ENCODE measurements around the gene GALM. TPM values are rescaled to one million over a fixed set of nuclear protein-coding genes. Genes with fewer than 3 reads are reported as not detected.
A peak's percentile ranks its signal among the peaks of the same experiment; 100 is the strongest.
"Not testable (repeated sequence)": the region's sequence is repeated elsewhere in the genome, so short reads cannot be mapped to it uniquely, and the experiment has no call there.

The GALM gene
- total RNA-seq, 2 experiments from 2014 or later, result 56.0 to 57.8 TPM

- intact Hi-C loops (cut with DNase I, micrococcal nuclease), result no loop called here
- peaks cover 66% of the 10 kb centered on the region for H3K4me1 Mint-ChIP-seq
- POLR2A ChIA-PET, result interaction anchor here (0.6 kb wide), 1 partner anchor 13 kb away, joined by 3 read pairs; no protein-coding TSS in a partner anchor
- H3K36me3 Mint-ChIP-seq (ENCODE audit: low read depth), result peaks cover 50% of the 10 kb centered on the region
- H3K4me3 Mint-ChIP-seq, result peak overlapping the region; percentile 61
- no peaks in the 10 kb centered on the region for H3K27me3 Mint-ChIP-seq
- ATAC-seq (no peak), DNase-seq (no peak)
- H3K9me3 Mint-ChIP-seq (ENCODE audit: low read depth), result peaks cover 3% of the 10 kb centered on the region
- CTCF ChIA-PET, result interaction anchor here (0.7 to 1.1 kb wide), 4 partner anchors 9 to 119 kb away, joined by 3 to 4 read pairs (median 3); no protein-coding TSS in a partner anchor
- peak overlapping the region; percentile 93 for H3K27ac Mint-ChIP-seq
Measured at GRCh38 chr2:38700881-38701458, 35.1 kb downstream of the GALM start.

- DNase-seq (no peak), ATAC-seq (no peak)
- Mint-ChIP-seq H3K27me3 (no peaks in the 10 kb centered on the region), H3K4me1 (peaks cover 65% of the 10 kb centered on the region), H3K36me3 (ENCODE audit: low read depth) (peaks cover 47% of the 10 kb centered on the region), H3K4me3 (no peak overlapping the region), H3K27ac (peak overlapping the region; percentile 80), H3K9me3 (ENCODE audit: low read depth) (peaks cover 3% of the 10 kb centered on the region)
- POLR2A ChIA-PET, result interaction anchor here (0.6 kb wide), 1 partner anchor 13 kb away, joined by 3 read pairs; no protein-coding TSS in a partner anchor
- CTCF ChIA-PET, result interaction anchor here (0.5 to 1.4 kb wide), 4 partner anchors 98 to 213 kb away, joined by 3 to 5 read pairs (median 3); no protein-coding TSS in a partner anchor
- intact Hi-C loops (cut with DNase I, micrococcal nuclease), result no loop called here
Measured at GRCh38 chr2:38701542-38701941, 35.6 kb downstream of the GALM start.

- Mint-ChIP-seq H3K27ac (peak overlapping the region; percentile 88), H3K9me3 (ENCODE audit: low read depth) (peaks cover 3% of the 10 kb centered on the region), H3K4me3 (no peak overlapping the region), H3K36me3 (ENCODE audit: low read depth) (peaks cover 43% of the 10 kb centered on the region), H3K4me1 (peaks cover 65% of the 10 kb centered on the region), H3K27me3 (no peaks in the 10 kb centered on the region)
- ChIA-PET POLR2A (interaction anchor here (0.6 kb wide), 2 partner anchors 8 to 21 kb away, joined by 3 read pairs; no protein-coding TSS in a partner anchor), CTCF (interaction anchor here (1.3 to 1.6 kb wide), 3 partner anchors 39 to 121 kb away, joined by 3 to 6 read pairs (median 5); no protein-coding TSS in a partner anchor)
- intact Hi-C loops (cut with DNase I, micrococcal nuclease), result no loop called here
- ATAC-seq, result no peak
- no peak for DNase-seq
Measured at GRCh38 chr2:38702413-38702812, 36.5 kb downstream of the GALM start.

- DNase-seq; intact Hi-C loops (cut with DNase I, micrococcal nuclease); H3K27me3 Mint-ChIP-seq; H3K4me3 Mint-ChIP-seq; H3K9me3 Mint-ChIP-seq (ENCODE audit: low read depth); POLR2A ChIA-PET: not testable (repeated sequence)
- Mint-ChIP-seq H3K4me1 (peaks cover 63% of the 10 kb centered on the region), H3K36me3 (ENCODE audit: low read depth) (peaks cover 41% of the 10 kb centered on the region), H3K27ac (peak overlapping the region; percentile 77)
- ATAC-seq, result peak; percentile 34
- CTCF ChIA-PET, result interaction anchor here (0.7 to 1.8 kb wide), 7 partner anchors 12 to 1277 kb away, joined by 3 to 8 read pairs (median 3); no protein-coding TSS in a partner anchor
Measured at GRCh38 chr2:38703336-38703735, 37.4 kb downstream of the GALM start.

GRCh38 chr2:38704664-38705063 is 38.8 kb downstream of the GALM start:
- POLR2A ChIA-PET, result no interaction called here
- Mint-ChIP-seq H3K9me3 (ENCODE audit: low read depth) (peaks cover 3% of the 10 kb centered on the region), H3K4me1 (peaks cover 71% of the 10 kb centered on the region), H3K36me3 (ENCODE audit: low read depth) (peaks cover 37% of the 10 kb centered on the region), H3K27ac (no peak overlapping the region), H3K4me3 (no peak overlapping the region), H3K27me3 (no peaks in the 10 kb centered on the region)
- no peak for ATAC-seq
- no peak for DNase-seq
- CTCF ChIA-PET, result interaction anchor here (0.9 to 1.8 kb wide), 3 partner anchors 9 to 123 kb away, joined by 4 to 8 read pairs (median 5); no protein-coding TSS in a partner anchor
- intact Hi-C loops (cut with DNase I, micrococcal nuclease), result no loop called here

- ChIA-PET POLR2A (no interaction called here), CTCF (interaction anchor here (1.5 kb wide), 2 partner anchors 16 to 125 kb away, joined by 4 to 6 read pairs; no protein-coding TSS in a partner anchor)
- Mint-ChIP-seq H3K27ac (peak overlapping the region; percentile 28), H3K9me3 (ENCODE audit: low read depth) (peaks cover 3% of the 10 kb centered on the region), H3K27me3 (no peaks in the 10 kb centered on the region), H3K4me1 (peaks cover 64% of the 10 kb centered on the region), H3K4me3 (no peak overlapping the region), H3K36me3 (ENCODE audit: low read depth) (peaks cover 38% of the 10 kb centered on the region)
- DNase-seq (no peak), ATAC-seq (no peak)
- intact Hi-C loops (cut with DNase I, micrococcal nuclease), result no loop called here
Measured at GRCh38 chr2:38706846-38707345, 41.0 kb downstream of the GALM start.

- intact Hi-C loops (cut with DNase I, micrococcal nuclease), result loop anchor here (2.0 kb wide), 2 partner anchors 14 to 42 kb away; partner anchors contain the start of gene GALM (in 1 of the 2)
- Mint-ChIP-seq H3K4me1 (peaks cover 68% of the 10 kb centered on the region), H3K4me3 (peak overlapping the region; percentile 48), H3K27ac (peak overlapping the region; percentile 88), H3K36me3 (ENCODE audit: low read depth) (peaks cover 40% of the 10 kb centered on the region)
- CTCF ChIA-PET, result interaction anchor here (0.7 to 2.5 kb wide), 6 partner anchors 10 to 127 kb away, joined by 3 to 12 read pairs (median 3); no protein-coding TSS in a partner anchor
- POLR2A ChIA-PET; H3K9me3 Mint-ChIP-seq (ENCODE audit: low read depth); H3K27me3 Mint-ChIP-seq: not testable (repeated sequence)
- peak; percentile 37 for DNase-seq
- ATAC-seq, result peak; percentile 31
Measured at GRCh38 chr2:38708491-38708890, 42.6 kb downstream of the GALM start.

GRCh38 chr2:38708900-38709566 is 43.1 kb downstream of the GALM start:
- Mint-ChIP-seq H3K4me3 (peak overlapping the region; percentile 48), H3K36me3 (ENCODE audit: low read depth) (peaks cover 40% of the 10 kb centered on the region), H3K4me1 (peaks cover 72% of the 10 kb centered on the region), H3K27me3 (no peaks in the 10 kb centered on the region), H3K9me3 (ENCODE audit: low read depth) (peaks cover 3% of the 10 kb centered on the region), H3K27ac (peak overlapping the region; percentile 88)
- ChIA-PET POLR2A (interaction anchor here (0.7 kb wide), 1 partner anchor 561 kb away, joined by 6 read pairs; no protein-coding TSS in a partner anchor), CTCF (interaction anchor here (0.6 to 2.5 kb wide), 8 partner anchors 9 to 127 kb away, joined by 3 to 12 read pairs (median 3); no protein-coding TSS in a partner anchor)
- ATAC-seq (peak; percentile 4), DNase-seq (no peak)
- intact Hi-C loops (cut with DNase I, micrococcal nuclease), result loop anchor here (1.0 to 2.0 kb wide), 4 partner anchors 14 to 56 kb away; partner anchors contain the start of gene GALM (in 1 of the 2)

GRCh38 chr2:38709567-38710194 is 43.8 kb downstream of the GALM start:
- Mint-ChIP-seq H3K27ac (peak overlapping the region; percentile 88), H3K36me3 (ENCODE audit: low read depth) (peaks cover 46% of the 10 kb centered on the region), H3K9me3 (ENCODE audit: low read depth) (peaks cover 3% of the 10 kb centered on the region), H3K4me3 (peak overlapping the region; percentile 48), H3K4me1 (peaks cover 76% of the 10 kb centered on the region), H3K27me3 (no peaks in the 10 kb centered on the region)
- ATAC-seq (peak; percentile 75), DNase-seq (peak; percentile 70)
- ChIA-PET POLR2A (interaction anchor here (0.7 kb wide), 1 partner anchor 561 kb away, joined by 6 read pairs; no protein-coding TSS in a partner anchor), CTCF (interaction anchor here (0.6 to 2.5 kb wide), 5 partner anchors 9 to 128 kb away, joined by 3 to 12 read pairs (median 3); no protein-coding TSS in a partner anchor)
- intact Hi-C loops (cut with DNase I, micrococcal nuclease), result loop anchor here (1.0 to 2.0 kb wide), 4 partner anchors 13 to 56 kb away; partner anchors contain the start of gene GALM (in 1 of the 2)

- H3K27ac Mint-ChIP-seq, result peak overlapping the region; percentile 0
- no peaks in the 10 kb centered on the region for H3K27me3 Mint-ChIP-seq
- peaks cover 3% of the 10 kb centered on the region for H3K9me3 Mint-ChIP-seq (ENCODE audit: low read depth)
- POLR2A ChIA-PET, result interaction anchor here (0.8 kb wide), 1 partner anchor 28 kb away, joined by 4 read pairs; no protein-coding TSS in a partner anchor
- DNase-seq (no peak), ATAC-seq (no peak)
- intact Hi-C loops (cut with DNase I, micrococcal nuclease), result no loop called here
- H3K4me1 Mint-ChIP-seq, result peaks cover 85% of the 10 kb centered on the region
- H3K4me3 Mint-ChIP-seq, result no peak overlapping the region
- CTCF ChIA-PET, result interaction anchor here (1.9 kb wide), 1 partner anchor 130 kb away, joined by 6 read pairs; no protein-coding TSS in a partner anchor
- peaks cover 54% of the 10 kb centered on the region for H3K36me3 Mint-ChIP-seq (ENCODE audit: low read depth)
Measured at GRCh38 chr2:38711558-38711957, 45.6 kb downstream of the GALM start.

All from activated CD4-positive, alpha-beta T cell treated with anti-CD3 and anti-CD28 coated beads for 36 hours (primary cell).